ES-I3 (cell line): Measurements from ENCODE around the gene FHAD1.
A peak's percentile ranks its signal among the peaks of the same experiment; 100 is the strongest.

ENCODE experiments used
- H3K36me3 ChIP-seq: 2 replicates; pipeline ENCODE4 v1.6.1; 2013; ENCODE audit warnings: mild to moderate bottlenecking, low read length, control low read depth, moderate library complexity; ENCODE audit not compliant: insufficient read depth
- H3K4me1 ChIP-seq: 2 replicates; pipeline ENCODE4 v1.6.1; 2013; ENCODE audit warnings: mild to moderate bottlenecking, control low read depth, low read length; ENCODE audit not compliant: insufficient read depth
- H3K9ac ChIP-seq: 2 replicates; pipeline ENCODE4 v1.6.1; 2013; ENCODE audit warnings: low read depth, mild to moderate bottlenecking, low read length, moderate library complexity
- H3K9me3 ChIP-seq: 2 replicates; pipeline ENCODE4 v1.6.1; 2013; ENCODE audit warnings: mild to moderate bottlenecking, low read length, moderate library complexity; ENCODE audit not compliant: control insufficient read depth, insufficient read depth

The FHAD1 gene

GRCh38 chr1:15272009-15272781, 25.2 kb downstream of the FHAD1 start:
- Histone ChIP-seq H3K4me1 (no peaks in the 10 kb centered on the region), H3K36me3 (no peaks in the 10 kb centered on the region), H3K9me3 (no peaks in the 10 kb centered on the region), H3K9ac (peak overlapping the region; percentile 13; the same call in 1 of the 2 replicates)

GRCh38 chr1:15272782-15273127, 25.7 kb downstream of the FHAD1 start:
- H3K36me3 ChIP-seq, result no peaks in the 10 kb centered on the region
- H3K9me3 ChIP-seq, result no peaks in the 10 kb centered on the region
- H3K4me1 ChIP-seq, result no peaks in the 10 kb centered on the region
- no peak overlapping the region for H3K9ac ChIP-seq

- Histone ChIP-seq H3K36me3 (no peaks in the 10 kb centered on the region), H3K9me3 (no peaks in the 10 kb centered on the region), H3K4me1 (no peaks in the 10 kb centered on the region), H3K9ac (no peak overlapping the region)
Observed at GRCh38 chr1:15273274-15273673, 26.3 kb downstream of the FHAD1 start.

- Histone ChIP-seq H3K9ac (no peak overlapping the region), H3K9me3 (no peaks in the 10 kb centered on the region), H3K36me3 (no peaks in the 10 kb centered on the region), H3K4me1 (0 out of 2 replicates have a peak, but pooled peaks cover 5% of the 10 kb centered on the region)
Observed at GRCh38 chr1:15275921-15276683, 29.1 kb downstream of the FHAD1 start.

GRCh38 chr1:15276691-15277446, 29.8 kb downstream of the FHAD1 start:
- Histone ChIP-seq H3K36me3 (no peaks in the 10 kb centered on the region), H3K4me1 (0 out of 2 replicates have a peak, but pooled peaks cover 5% of the 10 kb centered on the region), H3K9me3 (no peaks in the 10 kb centered on the region), H3K9ac (no peak overlapping the region)

- Histone ChIP-seq H3K36me3 (no peaks in the 10 kb centered on the region), H3K9me3 (no peaks in the 10 kb centered on the region), H3K9ac (no peak overlapping the region), H3K4me1 (0 out of 2 replicates have a peak, but pooled peaks cover 5% of the 10 kb centered on the region)
Observed at GRCh38 chr1:15277447-15277838, 30.4 kb downstream of the FHAD1 start.

GRCh38 chr1:15277933-15278332, 30.9 kb downstream of the FHAD1 start:
- no peaks in the 10 kb centered on the region for H3K9me3 ChIP-seq
- 0 out of 2 replicates have a peak, but pooled peaks cover 5% of the 10 kb centered on the region for H3K4me1 ChIP-seq
- no peaks in the 10 kb centered on the region for H3K36me3 ChIP-seq
- H3K9ac ChIP-seq, result no peak overlapping the region

GRCh38 chr1:15279576-15280230, 32.7 kb downstream of the FHAD1 start:
- 0 out of 2 replicates have a peak, but pooled peaks cover 5% of the 10 kb centered on the region for H3K4me1 ChIP-seq
- H3K9me3 ChIP-seq, result no peaks in the 10 kb centered on the region
- H3K9ac ChIP-seq, result no peak overlapping the region; the same call in 1 of the 2 replicates
- H3K36me3 ChIP-seq, result no peaks in the 10 kb centered on the region

GRCh38 chr1:15280416-15280815, 33.4 kb downstream of the FHAD1 start:
- Histone ChIP-seq H3K36me3 (no peaks in the 10 kb centered on the region), H3K4me1 (0 out of 2 replicates have a peak, but pooled peaks cover 5% of the 10 kb centered on the region), H3K9ac (no peak overlapping the region; the same call in 1 of the 2 replicates), H3K9me3 (no peaks in the 10 kb centered on the region)

- H3K9me3 ChIP-seq, result no peaks in the 10 kb centered on the region
- 0 out of 2 replicates have a peak, but pooled peaks cover 5% of the 10 kb centered on the region for H3K4me1 ChIP-seq
- H3K9ac ChIP-seq, result no peak overlapping the region
- H3K36me3 ChIP-seq, result no peaks in the 10 kb centered on the region
Observed at GRCh38 chr1:15282038-15282437, 35.0 kb downstream of the FHAD1 start.

GRCh38 chr1:15282810-15283474, 35.9 kb downstream of the FHAD1 start:
- H3K4me1 ChIP-seq, result 0 out of 2 replicates have a peak, but pooled peaks cover 5% of the 10 kb centered on the region
- H3K9ac ChIP-seq, result no peak overlapping the region
- H3K36me3 ChIP-seq, result no peaks in the 10 kb centered on the region
- H3K9me3 ChIP-seq, result no peaks in the 10 kb centered on the region

GRCh38 chr1:15283526-15283925, 36.5 kb downstream of the FHAD1 start:
- Histone ChIP-seq H3K9ac (no peak overlapping the region), H3K9me3 (no peaks in the 10 kb centered on the region), H3K36me3 (no peaks in the 10 kb centered on the region), H3K4me1 (0 out of 2 replicates have a peak, but pooled peaks cover 5% of the 10 kb centered on the region)

- Histone ChIP-seq H3K4me1 (no peaks in the 10 kb centered on the region), H3K36me3 (no peaks in the 10 kb centered on the region), H3K9me3 (no peaks in the 10 kb centered on the region), H3K9ac (no peak overlapping the region)
Observed at GRCh38 chr1:15286452-15286851, 39.4 kb downstream of the FHAD1 start.
